ENCODE measurements around the gene RSPH10B2. TPM values are rescaled to one million over a fixed set of nuclear protein-coding genes. Genes with fewer than 3 reads are reported as not detected.
"Not testable (repeated sequence)": the region's sequence is repeated elsewhere in the genome, so short reads cannot be mapped to it uniquely, and the experiment has no call there.

RSPH10B2 gene
- total and polyA plus RNA-seq, 5 experiments from 2014 or later = 0.68 to 1.5 TPM; not detected in 3

DNA sequence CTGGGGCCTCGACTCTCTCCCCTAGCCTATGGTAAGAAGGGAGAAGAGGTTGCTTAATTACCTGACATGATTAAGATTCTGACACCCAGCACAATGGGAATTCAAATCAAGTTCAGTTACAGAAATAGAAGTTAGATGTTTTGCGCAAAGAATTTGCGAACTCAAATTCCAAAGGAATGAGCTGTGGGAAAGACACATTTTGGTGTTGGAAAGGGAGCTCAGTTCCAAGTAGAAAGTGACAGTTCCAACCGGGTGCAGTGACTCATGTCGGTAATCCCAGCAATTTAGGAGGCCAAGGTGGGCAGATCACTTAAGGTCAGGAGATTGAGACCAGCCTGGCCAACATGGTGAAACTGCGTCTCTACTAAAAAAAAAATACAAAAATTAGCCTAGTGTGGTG lies 76.1 kb downstream of the RSPH10B2 start:
- H3K27ac Mint-ChIP-seq = peak overlapping the region in 1 of 10 donors; percentile 18
- H3K36me3 Mint-ChIP-seq, POLR2A ChIA-PET, DNase-seq, H3K4me1 Mint-ChIP-seq, H3K4me3 Mint-ChIP-seq, H3K9me3 Mint-ChIP-seq, ATAC-seq: not testable (repeated sequence)
- peaks cover 0 to 16% (median 11%) of the 10 kb centered on the region in 5 donors for H3K27me3 Mint-ChIP-seq

DNA sequence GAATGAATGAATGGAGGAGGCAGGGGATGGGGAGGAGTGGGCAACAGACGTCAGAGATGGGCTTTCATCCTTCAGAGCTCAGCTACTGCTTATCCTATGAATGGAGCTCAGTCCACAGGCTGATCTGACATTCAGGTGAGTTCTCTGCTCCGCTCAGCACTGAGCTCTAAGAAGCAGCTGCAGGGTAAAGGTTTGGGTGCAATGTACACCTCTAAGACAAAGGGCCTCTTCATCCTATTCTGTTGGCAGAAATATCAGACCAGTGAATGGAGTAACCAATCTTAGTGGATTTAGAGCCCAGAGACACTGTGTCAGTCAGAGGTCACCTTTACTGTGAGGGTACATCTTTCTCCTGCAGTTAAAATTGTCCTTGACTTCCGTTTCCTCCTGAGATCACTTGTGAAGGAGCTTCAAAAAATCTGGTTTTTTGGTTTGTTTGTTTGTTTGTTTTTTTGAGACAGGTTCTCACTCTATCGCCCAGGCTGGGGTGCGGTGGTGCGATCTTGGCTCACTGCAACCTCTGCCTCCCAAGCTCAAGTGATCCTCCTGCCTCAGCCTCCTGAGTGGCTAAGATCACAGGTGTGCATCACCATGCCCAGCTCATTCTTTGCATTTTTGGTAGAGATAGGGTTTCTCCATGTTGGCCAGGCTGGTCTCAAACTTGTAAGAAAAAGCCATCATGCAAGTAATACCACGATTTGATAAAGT lies 77.3 kb downstream of the RSPH10B2 start:
- Mint-ChIP-seq H3K27me3 (peaks cover 4 to 26% (median 16%) of the 10 kb centered on the region in 5 donors), H3K9me3 (no peaks in the 10 kb centered on the region), H3K27ac (peak overlapping the region in 1 of 10 donors; percentile 30), H3K36me3 (peaks cover 0 to 3% (median 0%) of the 10 kb centered on the region in 3 donors), H3K4me1 (peaks cover 0 to 3% (median 2%) of the 10 kb centered on the region in 4 donors), H3K4me3 (no peak overlapping the region)
- POLR2A ChIA-PET = no interaction called here
- no peak for ATAC-seq
- DNase-seq = no peak

DNA sequence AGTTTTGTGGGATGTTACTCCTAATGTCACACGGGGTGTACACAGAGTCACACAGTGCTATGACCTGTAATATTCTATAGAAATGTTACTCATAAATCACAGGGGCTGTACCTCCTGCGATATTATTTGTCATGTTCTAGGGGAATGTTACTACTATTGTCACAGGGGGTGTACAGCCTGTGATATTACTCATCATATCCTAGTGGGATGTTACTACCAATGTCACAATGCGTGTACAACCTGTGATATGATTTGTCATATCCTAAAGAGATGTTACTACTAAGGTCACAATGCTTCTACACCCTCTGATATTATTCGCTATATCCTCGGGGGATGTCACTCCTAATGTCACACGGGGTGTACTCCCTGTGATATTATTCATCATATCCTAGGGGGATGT lies 79.7 kb downstream of the RSPH10B2 start:
- no peaks in the 10 kb centered on the region for H3K4me1 Mint-ChIP-seq
- no peak for DNase-seq
- H3K4me3 Mint-ChIP-seq = no peak overlapping the region
- no peak overlapping the region for H3K27ac Mint-ChIP-seq
- peaks cover 0 to 4% (median 0%) of the 10 kb centered on the region in 3 donors for H3K36me3 Mint-ChIP-seq
- H3K9me3 Mint-ChIP-seq = no peaks in the 10 kb centered on the region
- ATAC-seq = no peak
- POLR2A ChIA-PET = no interaction called here
- H3K27me3 Mint-ChIP-seq = peaks cover 4 to 34% (median 19%) of the 10 kb centered on the region in 5 donors

DNA sequence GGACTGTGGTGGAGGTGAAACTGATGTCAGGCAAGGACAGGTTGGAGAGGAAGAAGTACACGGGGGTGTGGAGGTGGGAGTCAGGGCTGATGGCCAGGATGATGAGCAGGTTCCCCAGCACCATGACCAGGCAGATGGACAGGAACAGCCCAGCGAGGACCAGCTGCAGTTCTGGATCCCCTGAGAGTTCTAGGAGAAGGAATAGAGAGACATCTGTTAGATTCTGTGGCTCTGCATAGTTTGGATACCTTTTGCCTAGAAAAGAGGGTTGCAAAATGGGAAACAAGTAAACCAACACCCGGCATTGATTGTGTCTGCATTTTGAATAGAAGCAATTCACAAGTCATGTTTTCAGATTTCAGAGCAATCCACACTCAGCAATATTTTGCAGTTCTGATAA lies 81.6 kb downstream of the RSPH10B2 start:
- DNase-seq, H3K9me3 Mint-ChIP-seq, POLR2A ChIA-PET, H3K27ac Mint-ChIP-seq, ATAC-seq, H3K4me1 Mint-ChIP-seq, H3K4me3 Mint-ChIP-seq, H3K36me3 Mint-ChIP-seq: not testable (repeated sequence)
- H3K27me3 Mint-ChIP-seq = peaks cover 4 to 38% (median 22%) of the 10 kb centered on the region in 5 donors

DNA sequence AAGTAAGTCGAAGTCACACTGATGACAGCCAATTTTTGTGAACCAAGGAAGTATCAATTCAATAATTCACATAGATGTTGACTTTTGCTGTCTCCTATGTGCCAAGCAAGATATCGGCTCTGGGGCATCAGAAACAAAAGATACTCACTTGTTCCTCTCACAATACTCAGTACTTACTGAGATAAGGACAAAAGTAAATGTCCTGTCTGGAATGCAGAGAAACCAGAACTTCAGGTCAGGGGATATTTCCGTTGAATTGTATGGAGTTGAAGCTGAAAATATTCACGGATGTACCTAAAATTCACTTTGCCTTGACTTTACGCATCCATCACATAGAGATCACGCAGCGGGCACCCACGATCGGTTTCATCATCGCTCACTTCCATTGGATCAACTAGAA lies 83.2 kb downstream of the RSPH10B2 start:
- POLR2A ChIA-PET, H3K4me1 Mint-ChIP-seq, H3K4me3 Mint-ChIP-seq, H3K36me3 Mint-ChIP-seq, H3K27ac Mint-ChIP-seq, H3K9me3 Mint-ChIP-seq, DNase-seq, ATAC-seq: not testable (repeated sequence)
- H3K27me3 Mint-ChIP-seq = peaks cover 4 to 36% (median 27%) of the 10 kb centered on the region in 5 donors

DNA sequence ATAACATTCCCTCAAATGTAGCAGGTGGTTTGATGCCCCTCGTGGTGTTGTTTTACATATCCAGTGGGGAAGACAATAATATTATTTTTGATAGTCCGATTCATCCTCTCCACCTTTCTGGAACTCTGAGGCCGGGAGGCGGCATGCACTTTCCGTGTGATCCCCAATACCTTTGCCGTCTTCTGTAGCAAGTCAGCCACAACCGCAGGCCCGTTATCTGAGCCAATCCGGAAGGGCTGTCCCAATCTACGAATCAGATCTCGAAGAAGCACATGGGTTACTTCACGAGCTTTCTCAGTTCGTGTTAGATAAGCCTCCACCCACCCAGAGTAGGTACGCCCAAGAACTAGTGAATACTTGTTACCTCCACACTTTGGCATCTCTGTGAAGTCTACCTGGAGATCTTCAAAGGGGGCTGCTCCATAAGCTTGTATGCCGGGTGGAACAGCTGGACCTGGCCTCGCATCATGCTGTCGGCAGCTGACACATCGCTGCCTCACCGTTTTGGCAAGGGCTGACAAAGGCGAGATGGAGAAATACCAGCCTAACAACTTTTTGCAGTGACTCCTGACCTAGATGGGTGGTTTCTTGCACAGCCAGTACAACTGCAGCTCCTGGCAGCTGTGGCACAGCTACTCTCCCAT lies 88.5 kb downstream of the RSPH10B2 start:
- not testable (repeated sequence) for H3K36me3 Mint-ChIP-seq, DNase-seq, H3K27ac Mint-ChIP-seq, ATAC-seq, H3K9me3 Mint-ChIP-seq, H3K4me3 Mint-ChIP-seq, H3K4me1 Mint-ChIP-seq
- POLR2A ChIA-PET = interaction anchor here (0.6 kb wide), 1 partner anchor 114 kb away, joined by 4 read pairs; no protein-coding TSS in a partner anchor
- H3K27me3 Mint-ChIP-seq = peaks cover 7 to 31% (median 12%) of the 10 kb centered on the region in 5 donors

DNA sequence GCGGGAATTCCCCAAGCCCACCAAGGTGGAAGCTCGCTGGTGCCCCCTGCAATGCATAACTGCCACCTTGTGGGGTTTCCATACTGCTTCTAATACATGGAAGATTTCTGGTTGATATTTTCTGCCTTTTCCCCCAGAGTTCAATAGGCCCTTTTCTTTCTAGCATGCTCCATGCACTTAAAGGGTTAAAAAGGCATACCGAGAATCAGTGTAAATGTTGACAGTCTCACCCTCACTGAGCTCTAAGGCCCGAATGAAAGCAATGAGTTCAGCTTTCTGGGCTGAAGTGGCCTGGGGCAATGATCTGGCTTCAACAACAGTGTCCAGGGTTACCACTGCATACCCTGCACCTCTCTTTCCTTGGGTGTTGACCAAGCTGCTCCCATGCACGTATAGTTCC lies 89.2 kb downstream of the RSPH10B2 start:
- POLR2A ChIA-PET = not testable (repeated sequence)

DNA sequence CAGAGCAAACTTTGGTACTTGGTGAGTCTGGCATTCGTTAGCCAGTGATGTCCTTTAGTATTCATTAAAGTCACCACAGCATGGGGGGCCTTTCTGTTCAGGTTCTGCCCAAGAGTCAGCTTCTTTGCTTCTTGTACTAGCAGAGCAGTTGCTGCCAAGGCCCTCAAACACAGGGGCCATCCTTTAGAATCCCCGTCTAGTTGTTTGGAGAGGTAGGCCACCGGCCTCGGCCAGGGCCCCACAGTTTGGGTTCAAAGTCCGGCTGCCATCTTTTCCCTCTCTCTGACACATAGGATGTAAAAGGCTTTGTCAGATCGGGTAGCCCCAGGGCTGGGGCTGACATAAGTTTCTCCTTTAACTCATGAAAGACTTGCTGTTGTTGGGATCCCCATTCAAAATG lies 89.8 kb downstream of the RSPH10B2 start:
- peaks cover 8 to 30% (median 13%) of the 10 kb centered on the region in 5 donors for H3K27me3 Mint-ChIP-seq
- H3K9me3 Mint-ChIP-seq, H3K4me3 Mint-ChIP-seq, H3K27ac Mint-ChIP-seq, POLR2A ChIA-PET, H3K36me3 Mint-ChIP-seq, ATAC-seq, H3K4me1 Mint-ChIP-seq, DNase-seq: not testable (repeated sequence)

More for the DNA sequence above, 89.2 kb downstream of the RSPH10B2 start:
- peak overlapping the region in 1 of 10 donors; percentile 42 for H3K27ac Mint-ChIP-seq
- H3K4me3 Mint-ChIP-seq, DNase-seq, H3K36me3 Mint-ChIP-seq, H3K9me3 Mint-ChIP-seq, H3K4me1 Mint-ChIP-seq, ATAC-seq: not testable (repeated sequence)
- peaks cover 8 to 30% (median 13%) of the 10 kb centered on the region in 5 donors for H3K27me3 Mint-ChIP-seq

DNA sequence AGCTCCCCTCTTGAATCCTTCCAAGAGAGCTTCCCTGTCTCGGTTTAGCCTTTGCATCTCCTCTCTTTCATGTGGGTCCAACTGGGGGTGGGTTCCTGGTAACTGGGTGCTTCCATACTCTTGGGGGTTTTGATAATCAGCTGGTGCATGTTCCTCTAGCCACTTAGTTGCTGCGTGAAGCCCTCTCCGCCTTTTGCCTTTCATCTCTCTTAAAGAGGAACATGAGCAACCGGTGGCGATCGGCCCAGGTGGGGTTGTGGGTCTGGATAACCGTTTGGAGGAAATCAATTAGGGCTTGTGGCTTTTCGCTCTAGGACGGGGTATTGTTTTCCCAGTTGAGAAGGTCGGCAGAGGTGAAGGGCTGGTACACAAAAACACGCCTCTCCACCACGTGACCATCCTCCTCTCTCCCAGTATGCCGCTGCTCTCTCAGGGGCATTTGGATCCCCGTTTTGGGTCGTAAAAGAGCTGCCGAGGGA lies 92.1 kb downstream of the RSPH10B2 start:
- H3K27ac Mint-ChIP-seq, ATAC-seq, H3K4me1 Mint-ChIP-seq, POLR2A ChIA-PET, DNase-seq, H3K36me3 Mint-ChIP-seq, H3K9me3 Mint-ChIP-seq: not testable (repeated sequence)
- Mint-ChIP-seq H3K4me3 (peak overlapping the region in 7 of 10 donors; percentile 16 to 78 (median 40)), H3K27me3 (peaks cover 6 to 26% (median 8%) of the 10 kb centered on the region in 5 donors)

DNA sequence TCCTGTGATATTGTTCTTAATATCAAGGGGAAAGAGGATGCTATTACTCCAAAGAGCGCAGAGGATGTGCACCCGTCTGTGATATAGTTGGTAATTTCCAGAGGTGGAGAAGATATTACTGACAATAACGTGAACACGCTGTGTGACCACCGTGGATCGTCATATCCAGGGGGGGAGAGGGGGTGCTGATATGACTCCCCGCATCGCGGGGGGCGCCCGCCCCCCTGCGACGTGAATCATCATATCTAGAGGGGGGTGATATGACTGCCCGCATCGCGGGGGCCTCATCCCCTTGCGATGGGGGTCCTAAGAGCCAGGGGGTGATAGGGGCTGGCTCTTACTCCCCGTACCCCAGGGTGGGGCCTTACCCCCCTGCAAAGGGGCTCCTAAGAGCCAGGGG lies 93.8 kb downstream of the RSPH10B2 start:
- peaks cover 5 to 13% (median 7%) of the 10 kb centered on the region in 5 donors for H3K27me3 Mint-ChIP-seq
- H3K27ac Mint-ChIP-seq, H3K36me3 Mint-ChIP-seq, POLR2A ChIA-PET, H3K4me1 Mint-ChIP-seq, DNase-seq, H3K4me3 Mint-ChIP-seq, H3K9me3 Mint-ChIP-seq, ATAC-seq: not testable (repeated sequence)

Other genes with a start within 250 kb of the RSPH10B2 start
- gene GRID2IP, start 202.6 kb upstream of the RSPH10B2 start, total RNA-seq = 1 to 10 TPM; 2.6 TPM
- gene GRID2IP, start 202.6 kb upstream of the RSPH10B2 start, polyA plus RNA-seq = under 1 TPM in 2 of 3 donors, not detected in 1; 0.05 to 0.09 TPM
- gene ZDHHC4, start 176.6 kb upstream of the RSPH10B2 start, total RNA-seq = 10 to 100 TPM; 39.7 to 48.3 TPM
- gene ZDHHC4, start 176.6 kb upstream of the RSPH10B2 start, polyA plus RNA-seq = 10 to 100 TPM; 77.2 to 81.0 (median 78.9) TPM
- 10 to 100 TPM; 57.4 to 61.8 TPM for gene INTS15, start 164.1 kb upstream of the RSPH10B2 start, total RNA-seq
- 10 to 100 TPM; 29.4 to 43.3 (median 30.2) TPM for gene INTS15, start 164.1 kb upstream of the RSPH10B2 start, polyA plus RNA-seq
- 1 to 10 TPM; 9.4 to 9.5 TPM for gene ZNF853, start 138.5 kb upstream of the RSPH10B2 start, total RNA-seq
- 1 to 10 TPM; 3.1 to 8.2 (median 3.8) TPM for gene ZNF853, start 138.5 kb upstream of the RSPH10B2 start, polyA plus RNA-seq
- 10 to 100 TPM; 65.5 to 77.9 TPM for gene ZNF316, start 116.8 kb upstream of the RSPH10B2 start, total RNA-seq
- gene ZNF316, start 116.8 kb upstream of the RSPH10B2 start, polyA plus RNA-seq = 1 to 10 TPM in 2 of 3 donors, under 1 TPM in 1; 0.96 to 5.7 (median 1.8) TPM
- gene ZNF12, start 47.2 kb upstream of the RSPH10B2 start, total RNA-seq = 10 to 100 TPM; 45.5 to 49.7 TPM
- gene ZNF12, start 47.2 kb upstream of the RSPH10B2 start, polyA plus RNA-seq = 10 to 100 TPM; 19.9 to 23.0 (median 21.5) TPM
- 100 to 1,000 TPM in 1 of 2 experiments, 10 to 100 TPM in 1; 75.3 to 100 TPM for gene CCZ1B, start 72.2 kb downstream of the RSPH10B2 start, total RNA-seq
- gene CCZ1B, start 72.2 kb downstream of the RSPH10B2 start, polyA plus RNA-seq = 10 to 100 TPM; 16.0 to 29.2 (median 22.4) TPM

Data from naive thymus-derived CD8-positive, alpha-beta T cell (primary cell).